H1 (cell line): ENCODE results near the gene CLMP. TPM values are rescaled to one million over a fixed set of nuclear protein-coding genes. Genes with fewer than 3 reads are reported as not detected.

Experiments
- CTCF ChIA-PET: fragments of 300-600 bp; sonication (Branson Sonifier 250); formaldehyde crosslinking; loops from one replicate; lab custom pipeline; 2021; ENCODE audit not compliant: partially characterized antibody; lab: Charles Lee
- POLR2A ChIA-PET: fragments of 300-600 bp; sonication (Branson Sonifier 250); formaldehyde crosslinking; loops from one replicate; lab custom pipeline; 2021; ENCODE audit warnings: inconsistent platforms; ENCODE audit not compliant: partially characterized antibody; lab: Charles Lee
- DNase-seq, 2 experiments: peaks; one replicate each; pipeline versions ENCODE4 v3.0.0 to v3.0.0-alpha.2; 2010 to 2022; ENCODE audit warnings: low spot score in 2 of 2, low read depth in 1 of 2, mixed read lengths in 1 of 2
- FAIRE-seq: peaks from 2 replicates; lab custom pipeline; 2011; peaks lifted over from hg19 to GRCh38; lab: Jason Lieb, UNC
- H2AFZ ChIP-seq: 2 replicates; pipeline ENCODE4 v1.8.1; 2012; ENCODE audit warnings: low read length, inconsistent platforms
- H2AK5ac ChIP-seq: 2 replicates; pipeline ENCODE4 v1.6.1; 2013; ENCODE audit warnings: low read depth, low read length
- H2BK120ac ChIP-seq: replicated peaks from 2 replicates; pipeline ENCODE3; 2013; ENCODE audit warnings: low read depth, low read length, inconsistent platforms
- H2BK12ac ChIP-seq: 2 replicates; pipeline ENCODE4 v1.6.1; 2013; ENCODE audit warnings: low read depth, low read length
- H2BK15ac ChIP-seq: 2 replicates; pipeline ENCODE4 v1.6.1; 2013; ENCODE audit warnings: low read length
- H2BK20ac ChIP-seq: 2 replicates; pipeline ENCODE4 v1.6.1; 2013; ENCODE audit warnings: low read length
- H2BK5ac ChIP-seq: 2 replicates; pipeline ENCODE4 v1.6.1; 2013; ENCODE audit warnings: low read depth, low read length
- H3K14ac ChIP-seq: 2 replicates; pipeline ENCODE4 v1.6.1; 2013; ENCODE audit warnings: inconsistent platforms; ENCODE audit not compliant: insufficient read length
- H3K18ac ChIP-seq: 2 replicates; pipeline ENCODE4 v1.6.1; 2013; ENCODE audit warnings: low read length; ENCODE audit errors: extremely low read depth
- H3K23ac ChIP-seq: 2 replicates; pipeline ENCODE4 v1.6.1; 2013; ENCODE audit warnings: inconsistent platforms; ENCODE audit not compliant: insufficient read length
- H3K23me2 ChIP-seq: 2 replicates; pipeline ENCODE4 v1.6.1; 2013; ENCODE audit warnings: low read depth, low read length
- H3K27ac ChIP-seq: 2 replicates; pipeline ENCODE4 v1.6.1; 2011; ENCODE audit warnings: low read depth, low read length, inconsistent platforms
- H3K27me3 ChIP-seq, 4 experiments: replicated peaks in 1 of 4; 1 replicate in 1 of 4; 2 replicates in 3 of 4; pipeline versions ENCODE4 v1.6.1 to v1.8.1; 2011 to 2013; ENCODE audit warnings: low read length in 3 of 4, mild to moderate bottlenecking in 3 of 4, inconsistent platforms in 2 of 4, mixed read lengths in 2 of 4, moderate library complexity in 1 of 4; ENCODE audit not compliant: control insufficient read depth in 3 of 4, insufficient read depth in 3 of 4; ENCODE audit errors: extremely low read depth in 1 of 4
- H3K36me3 ChIP-seq, 4 experiments: 2 replicates each; pipeline versions ENCODE4 v1.6.1 to v1.8.1; 2011 to 2013; ENCODE audit warnings: mild to moderate bottlenecking in 4 of 4, low read length in 3 of 4, moderate library complexity in 2 of 4, control low read depth in 1 of 4, inconsistent platforms in 1 of 4; ENCODE audit not compliant: insufficient read depth in 4 of 4, control insufficient read depth in 2 of 4
- H3K4ac ChIP-seq: replicated peaks from 2 replicates; pipeline ENCODE3; 2013; ENCODE audit warnings: low read length, low read depth, mixed read lengths, inconsistent platforms; ENCODE audit not compliant: insufficient read length
- H3K4me1 ChIP-seq, 4 experiments: replicated peaks in 1 of 4; 1 replicate in 1 of 4; 2 replicates in 3 of 4; pipeline versions ENCODE4 v1.6.1 to v1.8.1; 2011 to 2013; ENCODE audit warnings: low read length in 3 of 4, inconsistent platforms in 2 of 4, mixed read lengths in 1 of 4; ENCODE audit not compliant: insufficient read depth in 4 of 4, control insufficient read depth in 3 of 4
- H3K4me2 ChIP-seq, 2 experiments: 2 replicates each; pipeline versions ENCODE4 v1.6.1 to v1.8.1; 2011 to 2013; ENCODE audit warnings: low read depth in 2 of 2, low read length in 2 of 2, control low read depth in 1 of 2, inconsistent platforms in 1 of 2, mild to moderate bottlenecking in 1 of 2; ENCODE audit not compliant: insufficient read depth in 1 of 2
- H3K4me3 ChIP-seq, 4 experiments: fragments of 200-600, 300-600 bp in 1 of 4; sonication (generic), shearing (Covaris generic), sonication (Bioruptor Twin) in 1 of 4; 2 replicates each; pipeline versions ENCODE4 v1.5.1 to v1.8.1; 2011 to 2016; ENCODE audit warnings: low read length in 4 of 4, low read depth in 3 of 4, control low read depth in 2 of 4, inconsistent platforms in 2 of 4, mild to moderate bottlenecking in 2 of 4, mixed read lengths in 1 of 4, moderate library complexity in 1 of 4; ENCODE audit not compliant: insufficient read depth in 2 of 4; ENCODE audit errors: extremely low read depth in 1 of 4
- H3K56ac ChIP-seq: replicated peaks from 2 replicates; pipeline ENCODE3; 2013; ENCODE audit warnings: low read depth, mild to moderate bottlenecking, mixed read lengths, low read length, inconsistent platforms; ENCODE audit not compliant: insufficient read length
- H3K79me1 ChIP-seq: 2 replicates; pipeline ENCODE4 v1.6.1; 2013; ENCODE audit warnings: low read depth, low read length, control low read depth
- H3K79me2 ChIP-seq, 2 experiments: 2 replicates each; pipeline versions ENCODE4 v1.6.1 to v1.8.1; 2012 to 2013; ENCODE audit warnings: low read length in 2 of 2, mild to moderate bottlenecking in 2 of 2, inconsistent platforms in 1 of 2; ENCODE audit not compliant: insufficient read depth in 2 of 2, control insufficient read depth in 1 of 2
- H3K9ac ChIP-seq, 4 experiments: replicated peaks in 1 of 4; 1 replicate in 1 of 4; 2 replicates in 3 of 4; pipeline versions ENCODE4 v1.6.1 to v1.8.1; 2011 to 2013; ENCODE audit warnings: low read depth in 3 of 4, low read length in 3 of 4, control low read depth in 2 of 4, mild to moderate bottlenecking in 2 of 4, moderate library complexity in 2 of 4, inconsistent platforms in 1 of 4; ENCODE audit errors: extremely low read depth in 1 of 4
- H3K9me3 ChIP-seq, 2 experiments: 2 replicates each; pipeline versions ENCODE4 v1.6.1 to v1.8.1; 2012 to 2013; ENCODE audit warnings: mild to moderate bottlenecking in 2 of 2, moderate library complexity in 2 of 2, control low read depth in 1 of 2, inconsistent platforms in 1 of 2, low read depth in 1 of 2, low read length in 1 of 2, mixed read lengths in 1 of 2; ENCODE audit not compliant: insufficient read depth in 2 of 2
- H4K20me1 ChIP-seq, 2 experiments: replicated peaks in 1 of 2; 2 replicates each; pipeline versions ENCODE3 to v1.8.1; 2011 to 2013; ENCODE audit warnings: inconsistent platforms in 2 of 2, low read length in 2 of 2, mild to moderate bottlenecking in 1 of 2; ENCODE audit not compliant: insufficient read depth in 2 of 2, control insufficient read depth in 1 of 2
- H4K5ac ChIP-seq: 2 replicates; pipeline ENCODE4 v1.6.1; 2013; ENCODE audit warnings: low read length, low read depth, mixed read lengths, inconsistent platforms; ENCODE audit not compliant: insufficient read length
- H4K8ac ChIP-seq: 2 replicates; pipeline ENCODE4 v1.8.0; 2013; ENCODE audit warnings: mild to moderate bottlenecking, moderate library complexity, low read length, inconsistent platforms; ENCODE audit not compliant: insufficient read depth; ENCODE audit errors: extremely low read depth
- H4K91ac ChIP-seq: replicated peaks from 2 replicates; pipeline ENCODE3; 2013; ENCODE audit warnings: low read length, mixed read lengths, inconsistent platforms; ENCODE audit not compliant: insufficient read length
- ASH2L ChIP-seq: fragments of 200-600, 300-600 bp; sonication (generic); IDR thresholded peaks from one replicate; pipeline ENCODE4 v1.7.1; 2017; ENCODE audit warnings: low read length
- BACH1 ChIP-seq: IDR thresholded peaks from 2 replicates; pipeline ENCODE4 v1.6.1; 2012; ENCODE audit warnings: low read length, improper control_type of control experiment
- BCL11A ChIP-seq, 2 experiments: IDR thresholded peaks; one replicate each; pipeline ENCODE4 v1.6.1; 2011; ENCODE audit warnings: low read depth in 2 of 2, low read length in 2 of 2, mild to moderate bottlenecking in 2 of 2
- BRCA1 ChIP-seq: IDR thresholded peaks from 2 replicates; pipeline ENCODE4 v1.6.1; 2012; ENCODE audit warnings: low read depth, low read length, improper control_type of control experiment
- CTBP2 ChIP-seq: IDR thresholded peaks from 2 replicates; pipeline ENCODE4 v1.7.0; 2011; ENCODE audit warnings: borderline replicate concordance, mild to moderate bottlenecking, moderate library complexity, mixed read lengths, low read length; ENCODE audit not compliant: insufficient read depth, insufficient read length
- EZH2 ChIP-seq: fragments of 200-600 bp; sonication (generic); IDR thresholded peaks from 2 replicates; pipeline ENCODE4 v1.7.1; 2012; ENCODE audit warnings: low read depth, mild to moderate bottlenecking, moderate library complexity, low read length, inconsistent platforms; ENCODE audit not compliant: severe bottlenecking
- JUN ChIP-seq: IDR thresholded peaks from 2 replicates; pipeline ENCODE4 v1.6.1; 2011; ENCODE audit warnings: low read depth, mild to moderate bottlenecking, improper control_type of control experiment, low read length
- POLR2AphosphoS5 ChIP-seq: IDR thresholded peaks from 2 replicates; pipeline ENCODE4 v1.6.1; 2011; ENCODE audit warnings: low read depth, low read length
- RAD21 ChIP-seq, 2 experiments: IDR thresholded peaks in 1 of 2; conservative IDR thresholded peaks in 1 of 2; 2 replicates each; pipeline ENCODE4 v1.6.1; 2011; ENCODE audit warnings: low read depth in 2 of 2, low read length in 2 of 2, improper control_type of control experiment in 1 of 2, inconsistent platforms in 1 of 2, mild to moderate bottlenecking in 1 of 2, moderate library complexity in 1 of 2
- SIX5 ChIP-seq: IDR thresholded peaks from 2 replicates; pipeline ENCODE4 v1.6.1; 2011; ENCODE audit warnings: mild to moderate bottlenecking, low read depth, low read length
- SP4 ChIP-seq: IDR thresholded peaks from 2 replicates; pipeline ENCODE4 v1.6.1; 2012; ENCODE audit warnings: low read length, inconsistent platforms
- YY1 ChIP-seq: IDR thresholded peaks from 2 replicates; pipeline ENCODE4 v1.6.1; 2011; ENCODE audit warnings: low read depth, mild to moderate bottlenecking, low read length
- WGBS, 2 experiments: shearing (Covaris generic) in 1 of 2; methylation state at CpG; one replicate each; pipeline versions ENCODE4 v1.1.6 to v1.1.7; 2013 to 2015; ENCODE audit warnings: low lambda C conversion rate in 2 of 2, mixed read lengths in 2 of 2, inconsistent platforms in 1 of 2, low coverage in 1 of 2, missing lambda C conversion rate in 1 of 2; ENCODE audit not compliant: insufficient replicate concordance in 2 of 2, insufficient coverage in 1 of 2, insufficient read length in 1 of 2; ENCODE audit errors: extremely low coverage in 1 of 2, missing lambda C conversion rate in 1 of 2; 5-methylcytosine and 5-hydroxymethylcytosine counted together
- polyA plus RNA-seq, 7 experiments: library from polyadenylated mRNA; depleted of rRNA in 3 of 7; stranded (reverse) in 5 of 7; unstranded in 2 of 7; fragments of >200 nt in 5 of 7; fragments of 200-250 nt in 2 of 7; gene quantifications; 1 replicate in 5 of 7; 2 replicates in 1 of 7; 4 replicates in 1 of 7; pipeline versions ENCODE4 v1.2.1 to v1.2.3, GENCODE V29; 2011 to 2013; ENCODE audit warnings: missing spikeins in 2 of 7, mixed read lengths in 2 of 7
- total RNA-seq: library from RNA; stranded (reverse); fragmentation: NEBNext Ultra II Directional; extraction: Animal tissue kit (Norgen Biotek cat#: 25700); gene quantifications from 2 replicates; pipeline ENCODE4 v1.2.1, GENCODE V29; 2021
- TF ChIP-seq, protein P1 (sequence below): IDR thresholded peaks from 2 replicates; pipeline ENCODE4 v1.6.1; 2011; ENCODE audit warnings: low read depth, mild to moderate bottlenecking, low read length; ENCODE audit not compliant: insufficient read depth

CLMP gene
- total and polyA plus RNA-seq, 2 of the 8 experiments (the other 6 are each of a cell fraction or from before 2014, with no cell fraction given), result 9.9 to 24.1 TPM

DNA sequence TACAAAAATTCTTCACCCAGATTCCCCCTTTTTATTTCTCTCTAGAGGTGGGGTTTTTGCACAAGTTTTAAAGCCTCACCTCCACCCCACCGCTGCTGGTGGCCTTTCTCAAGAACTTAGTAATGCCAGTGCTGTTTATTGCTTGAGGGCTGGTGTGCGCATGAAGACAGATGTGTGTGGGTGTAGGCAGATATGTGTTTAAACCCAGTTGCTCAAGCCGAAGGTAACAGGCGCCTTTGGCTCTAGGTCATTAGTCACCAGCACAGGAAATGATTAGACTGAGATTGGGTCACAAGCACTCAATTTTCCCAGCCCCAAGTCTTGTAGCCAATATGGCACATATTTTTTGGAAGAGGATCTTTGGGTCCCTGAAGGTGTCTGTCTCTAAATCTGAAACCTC is 2.7 kb upstream of the CLMP start:
- peaks cover 0 to 14% of the 10 kb centered on the region in 2 experiments; a peak in 2 of 4 replicates for H3K79me2 ChIP-seq
- no peak overlapping the region for H3K18ac ChIP-seq
- no peak overlapping the region for H2AK5ac ChIP-seq
- no peak overlapping the region for H4K91ac ChIP-seq
- H3K23me2 ChIP-seq, result peaks cover 21% of the 10 kb centered on the region; the same call in 1 of the 2 replicates
- no peak overlapping the region; the same call in 1 of the 2 replicates for H2BK12ac ChIP-seq
- H2BK20ac ChIP-seq, result no peak overlapping the region
- no peak overlapping the region for H3K14ac ChIP-seq
- H3K23ac ChIP-seq, result no peak overlapping the region
- H2BK15ac ChIP-seq, result no peak overlapping the region
- no peaks in the 10 kb centered on the region for H3K79me1 ChIP-seq
- ChIA-PET CTCF (no interaction called here), POLR2A (no interaction called here)
- H2BK120ac ChIP-seq, result no peak overlapping the region
- FAIRE-seq, result no peak
- H3K56ac ChIP-seq, result no peak overlapping the region
- TF ChIP-seq YY1, result no peak
- TF ChIP-seq BRCA1, result no peak
- TF ChIP-seq EZH2, result no peak
- no peak for TF ChIP-seq BACH1
- no peak for TF ChIP-seq SP4
- TF ChIP-seq, protein P1, sequence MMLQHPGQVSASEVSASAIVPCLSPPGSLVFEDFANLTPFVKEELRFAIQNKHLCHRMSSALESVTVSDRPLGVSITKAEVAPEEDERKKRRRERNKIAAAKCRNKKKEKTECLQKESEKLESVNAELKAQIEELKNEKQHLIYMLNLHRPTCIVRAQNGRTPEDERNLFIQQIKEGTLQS, result no peak
- TF ChIP-seq JUN, result no peak
- TF ChIP-seq POLR2AphosphoS5, result no peak
- TF ChIP-seq ASH2L, result no peak
- TF ChIP-seq RAD21 (IDR thresholded peaks at IDR 0.05 in 1 of 2, conservative IDR thresholded peaks at IDR 0.05 in 1 of 2; ENCODE audit: low read depth in 2 of 2, low read length in 2 of 2), result no peak
- no peak for TF ChIP-seq SIX5
- TF ChIP-seq CTBP2, result no peak
- TF ChIP-seq BCL11A (IDR thresholded peaks at IDR 0.05; ENCODE audit: low read depth in 2 of 2, low read length in 2 of 2), result no peak
- no peak for DNase-seq
- H4K8ac ChIP-seq, result no peak overlapping the region
- no peak overlapping the region for H2BK5ac ChIP-seq
- WGBS, 2 experiments, result 79% methylated on average over 4 of the region's 4 CpGs; no CpG with 5 or more reads in 1 of the 2 experiments
- H3K27me3 ChIP-seq, result peaks cover 0 to 6% (median 3%) of the 10 kb centered on the region in 4 experiments; a peak in 4 of 7 replicates
- no peaks in the 10 kb centered on the region for H3K9me3 ChIP-seq
- H3K9ac ChIP-seq, result no peak overlapping the region; a peak in 1 of 7 replicates
- H3K4ac ChIP-seq, result no peak overlapping the region
- H3K27ac ChIP-seq, result no peak overlapping the region
- H2AFZ ChIP-seq, result no peak overlapping the region
- no peak overlapping the region for H3K4me3 ChIP-seq
- no peak overlapping the region for H3K4me2 ChIP-seq
- H4K20me1 ChIP-seq, result no peaks in the 10 kb centered on the region
- H3K4me1 ChIP-seq, result peaks cover 7 to 23% (median 16%) of the 10 kb centered on the region in 4 experiments
- no peak overlapping the region for H4K5ac ChIP-seq
- no peaks in the 10 kb centered on the region; a peak in 1 of 8 replicates for H3K36me3 ChIP-seq
